Measurements from ENCODE around the gene TBRG1.

DNA sequence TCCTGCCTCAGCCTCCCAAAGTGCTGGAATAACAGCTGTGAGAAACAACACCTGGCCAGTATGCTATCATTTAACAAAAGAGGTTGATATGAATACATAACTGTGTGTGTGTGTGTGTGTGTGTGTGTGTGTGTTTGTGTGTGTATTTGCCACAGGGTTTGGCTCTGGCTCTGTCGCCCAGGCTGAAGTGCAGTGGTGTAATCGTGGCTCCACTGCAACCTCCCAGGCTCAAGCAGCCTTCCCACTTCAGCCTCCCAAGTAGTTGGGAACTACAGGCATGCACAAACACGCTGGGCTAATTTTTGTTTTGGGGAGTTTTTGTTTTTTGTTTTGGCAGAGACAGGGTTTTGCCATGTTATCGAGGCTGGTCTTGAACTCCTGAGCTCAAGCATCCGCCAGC is 55.8 kb downstream of the TBRG1 start:
- TF ChIP-seq, protein P1, sequence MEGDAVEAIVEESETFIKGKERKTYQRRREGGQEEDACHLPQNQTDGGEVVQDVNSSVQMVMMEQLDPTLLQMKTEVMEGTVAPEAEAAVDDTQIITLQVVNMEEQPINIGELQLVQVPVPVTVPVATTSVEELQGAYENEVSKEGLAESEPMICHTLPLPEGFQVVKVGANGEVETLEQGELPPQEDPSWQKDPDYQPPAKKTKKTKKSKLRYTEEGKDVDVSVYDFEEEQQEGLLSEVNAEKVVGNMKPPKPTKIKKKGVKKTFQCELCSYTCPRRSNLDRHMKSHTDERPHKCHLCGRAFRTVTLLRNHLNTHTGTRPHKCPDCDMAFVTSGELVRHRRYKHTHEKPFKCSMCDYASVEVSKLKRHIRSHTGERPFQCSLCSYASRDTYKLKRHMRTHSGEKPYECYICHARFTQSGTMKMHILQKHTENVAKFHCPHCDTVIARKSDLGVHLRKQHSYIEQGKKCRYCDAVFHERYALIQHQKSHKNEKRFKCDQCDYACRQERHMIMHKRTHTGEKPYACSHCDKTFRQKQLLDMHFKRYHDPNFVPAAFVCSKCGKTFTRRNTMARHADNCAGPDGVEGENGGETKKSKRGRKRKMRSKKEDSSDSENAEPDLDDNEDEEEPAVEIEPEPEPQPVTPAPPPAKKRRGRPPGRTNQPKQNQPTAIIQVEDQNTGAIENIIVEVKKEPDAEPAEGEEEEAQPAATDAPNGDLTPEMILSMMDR (conservative IDR thresholded peaks at IDR 0.05; ENCODE audit: low read length) = no peak
- TF ChIP-seq EZH2phosphoT487 (IDR thresholded peaks at IDR 0.05; ENCODE audit: borderline replicate concordance, low read depth, low read length) = no peak
